Measurements from ENCODE around the gene TAF11L12.
"Not testable (repeated sequence)": the region's sequence is repeated elsewhere in the genome, so short reads cannot be mapped to it uniquely, and the experiment has no call there.

The TAF11L12 gene

DNA sequence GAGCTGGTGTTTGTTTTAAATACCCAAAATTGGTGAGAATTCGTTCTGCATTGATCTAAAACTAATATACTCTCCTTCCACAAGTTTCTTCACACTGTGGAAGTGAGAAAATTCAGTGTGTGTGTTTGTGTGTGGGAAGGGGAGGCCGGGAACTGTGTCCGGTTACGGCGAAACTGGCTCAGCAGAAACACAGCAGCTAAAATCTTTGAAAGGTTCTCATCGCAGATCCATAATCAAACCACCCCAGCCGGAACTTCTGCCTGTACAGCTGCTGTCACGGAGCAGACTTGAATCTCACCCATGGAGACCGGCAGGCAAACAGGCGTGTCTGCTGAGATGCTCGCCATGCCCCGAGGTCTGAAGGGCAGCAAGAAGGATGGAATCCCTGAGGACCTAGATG, 21.6 kb downstream of the TAF11L12 start, which contains the start of gene TAF11L13:
TSS of gene TAF11L13 (plus strand) at position 301 of the 400 bp plus-strand sequence.
- H3K9me3 ChIP-seq (ENCODE audit: control insufficient read depth, low read length), result not testable (repeated sequence)

GRCh38 chr5:17634160-17634559, 24.0 kb downstream of the TAF11L12 start, which contains the start of gene TAF11L14:
Gene TAF11L14 (plus strand): TSS chr5:17634460.
- Histone ChIP-seq H3K36me3 (ENCODE audit: control insufficient read depth, insufficient read depth, low read length, severe bottlenecking) (no peaks in the 10 kb centered on the region), H3K27me3 (replicated peaks; ENCODE audit: control insufficient read depth, insufficient read depth, low read length) (no peaks in the 10 kb centered on the region), H3K4me1 (ENCODE audit: control insufficient read depth, insufficient read depth, low read length) (no peaks in the 10 kb centered on the region), H3K4me3 (ENCODE audit: low read length) (no peak within 1 kb of the TSS), H3K9me3 (ENCODE audit: control insufficient read depth, low read length) (no peaks in the 10 kb centered on the region), H3K9ac (ENCODE audit: low read length) (no peak within 1 kb of the TSS)
- no peak for DNase-seq (ENCODE audit: low read depth)

More for the DNA sequence above, 21.6 kb downstream of the TAF11L12 start, which contains the start of gene TAF11L13:
- not testable (repeated sequence) for H3K36me3 ChIP-seq (ENCODE audit: control insufficient read depth, insufficient read depth, low read length, severe bottlenecking); H3K4me1 ChIP-seq (ENCODE audit: control insufficient read depth, insufficient read depth, low read length); DNase-seq (ENCODE audit: low read depth); H3K4me3 ChIP-seq (ENCODE audit: low read length); H3K9ac ChIP-seq (ENCODE audit: low read length); H3K27me3 ChIP-seq (replicated peaks; ENCODE audit: control insufficient read depth, insufficient read depth, low read length)

- H3K9me3 ChIP-seq (ENCODE audit: control insufficient read depth, low read length); H3K36me3 ChIP-seq (ENCODE audit: control insufficient read depth, insufficient read depth, low read length, severe bottlenecking); H3K4me3 ChIP-seq (ENCODE audit: low read length); H3K9ac ChIP-seq (ENCODE audit: low read length); DNase-seq (ENCODE audit: low read depth); H3K27me3 ChIP-seq (replicated peaks; ENCODE audit: control insufficient read depth, insufficient read depth, low read length); H3K4me1 ChIP-seq (ENCODE audit: control insufficient read depth, insufficient read depth, low read length): not testable (repeated sequence)
Observed at GRCh38 chr5:17649232-17649631, 39.0 kb downstream of the TAF11L12 start.

- not testable (repeated sequence) for H3K4me3 ChIP-seq (ENCODE audit: low read length); H3K4me1 ChIP-seq (ENCODE audit: control insufficient read depth, insufficient read depth, low read length); H3K9ac ChIP-seq (ENCODE audit: low read length); H3K27me3 ChIP-seq (replicated peaks; ENCODE audit: control insufficient read depth, insufficient read depth, low read length); DNase-seq (ENCODE audit: low read depth); H3K9me3 ChIP-seq (ENCODE audit: control insufficient read depth, low read length); H3K36me3 ChIP-seq (ENCODE audit: control insufficient read depth, insufficient read depth, low read length, severe bottlenecking)
Observed at GRCh38 chr5:17655201-17655759, 45.1 kb downstream of the TAF11L12 start.

GRCh38 chr5:17655921-17656320, 45.7 kb downstream of the TAF11L12 start:
- no peak for DNase-seq (ENCODE audit: low read depth)
- Histone ChIP-seq H3K9me3 (ENCODE audit: control insufficient read depth, low read length) (no peaks in the 10 kb centered on the region), H3K36me3 (ENCODE audit: control insufficient read depth, insufficient read depth, low read length, severe bottlenecking) (no peaks in the 10 kb centered on the region), H3K4me3 (ENCODE audit: low read length) (no peak overlapping the region), H3K4me1 (ENCODE audit: control insufficient read depth, insufficient read depth, low read length) (no peaks in the 10 kb centered on the region), H3K9ac (ENCODE audit: low read length) (no peak overlapping the region), H3K27me3 (replicated peaks; ENCODE audit: control insufficient read depth, insufficient read depth, low read length) (no peaks in the 10 kb centered on the region)
